Neural progenitor cell (in vitro differentiated cells): ENCODE results near the gene OR7G2. TPM values are rescaled to one million over a fixed set of nuclear protein-coding genes. Genes with fewer than 3 reads are reported as not detected.

Experiments used
- DNase-seq: peaks from one replicate; pipeline ENCODE4 v3.0.0-alpha.2; 2016; ENCODE audit warnings: low spot score
- H2AFZ ChIP-seq: fragments of 200-600 bp; sonication (generic); replicated peaks from 2 replicates; pipeline ENCODE4 v1.6.1; 2016; ENCODE audit warnings: antibody characterized with exemption
- H3F3A ChIP-seq: fragments of 200-600 bp; sonication (generic); 2 replicates; pipeline ENCODE4 v1.6.1; 2016; ENCODE audit warnings: antibody characterized with exemption, low read depth
- H3K27ac ChIP-seq: fragments of 200-600 bp; sonication (generic); 2 replicates; pipeline ENCODE4 v1.5.1; 2016; ENCODE audit warnings: mild to moderate bottlenecking
- H3K27me3 ChIP-seq: fragments of 200-600 bp; sonication (generic); 2 replicates; pipeline ENCODE4 v1.6.1; 2016; ENCODE audit warnings: mild to moderate bottlenecking, moderate library complexity
- H3K36me3 ChIP-seq: fragments of 200-600 bp; sonication (generic); 2 replicates; pipeline ENCODE4 v1.5.1; 2016
- H3K4me1 ChIP-seq: fragments of 200-600 bp; sonication (generic); 2 replicates; pipeline ENCODE4 v1.6.1; 2016; ENCODE audit warnings: mixed run types
- H3K4me2 ChIP-seq: fragments of 200-600 bp; sonication (generic); 2 replicates; pipeline ENCODE4 v1.6.1; 2016
- H3K4me3 ChIP-seq: fragments of 200-600 bp; sonication (generic); 2 replicates; pipeline ENCODE4 v1.5.1; 2016
- H3K79me2 ChIP-seq: fragments of 200-600 bp; sonication (generic); 2 replicates; pipeline ENCODE4 v1.6.1; 2016; ENCODE audit warnings: low read depth
- H3K9ac ChIP-seq: fragments of 200-600 bp; sonication (generic); 2 replicates; pipeline ENCODE4 v1.6.1; 2016
- H3K9me3 ChIP-seq: fragments of 200-600 bp; sonication (generic); 2 replicates; pipeline ENCODE4 v1.5.1; 2016; ENCODE audit warnings: low read depth
- H4K20me1 ChIP-seq: fragments of 200-600 bp; sonication (generic); 2 replicates; pipeline ENCODE4 v1.6.1; 2016; ENCODE audit warnings: low read depth
- H3K27ac Mint-ChIP-seq: 3 replicates; pipeline ENCODE4 v1.8.0; 2021; ENCODE audit warnings: mixed read lengths
- H3K27me3 Mint-ChIP-seq: 2 replicates; pipeline ENCODE4 v1.8.0; 2022; ENCODE audit warnings: low read depth, mild to moderate bottlenecking, inconsistent platforms, moderate library complexity, mixed read lengths; ENCODE audit not compliant: insufficient read depth
- H3K36me3 Mint-ChIP-seq: 3 replicates; pipeline ENCODE4 v1.8.0; 2021; ENCODE audit warnings: mixed read lengths
- H3K4me1 Mint-ChIP-seq: 3 replicates; pipeline ENCODE4 v1.8.0; 2021; ENCODE audit warnings: mixed read lengths
- H3K4me3 Mint-ChIP-seq: 3 replicates; pipeline ENCODE4 v1.8.0; 2021; ENCODE audit warnings: mild to moderate bottlenecking, moderate library complexity, mixed read lengths
- H3K9me3 Mint-ChIP-seq: 3 replicates; pipeline ENCODE4 v1.8.0; 2020; ENCODE audit warnings: mixed read lengths
- EZH2 ChIP-seq: fragments of 200-600 bp; sonication (generic); IDR thresholded peaks from 2 replicates; pipeline ENCODE4 v1.6.1; 2017; ENCODE audit warnings: antibody characterized with exemption, mild to moderate bottlenecking, moderate library complexity
- EZH2phosphoT487 ChIP-seq: fragments of 200-600 bp; sonication (generic); IDR thresholded peaks from 2 replicates; pipeline ENCODE4 v1.6.1; 2017; ENCODE audit warnings: antibody characterized with exemption
- total RNA-seq: library from RNA; depleted of rRNA; stranded (reverse); fragments of >200 nt; gene quantifications from 2 replicates; pipeline ENCODE4 v1.2.3, GENCODE V29; 2015; ENCODE audit warnings: low replicate concordance
- TF ChIP-seq, protein P1 (sequence below): fragments of 200-600 bp; sonication (generic); IDR thresholded peaks from 2 replicates; pipeline ENCODE4 v1.5.1; 2017; ENCODE audit warnings: antibody characterized with exemption, mild to moderate bottlenecking

The OR7G2 gene
- total RNA-seq, 1 donor from 2014 or later = not detected

DNA sequence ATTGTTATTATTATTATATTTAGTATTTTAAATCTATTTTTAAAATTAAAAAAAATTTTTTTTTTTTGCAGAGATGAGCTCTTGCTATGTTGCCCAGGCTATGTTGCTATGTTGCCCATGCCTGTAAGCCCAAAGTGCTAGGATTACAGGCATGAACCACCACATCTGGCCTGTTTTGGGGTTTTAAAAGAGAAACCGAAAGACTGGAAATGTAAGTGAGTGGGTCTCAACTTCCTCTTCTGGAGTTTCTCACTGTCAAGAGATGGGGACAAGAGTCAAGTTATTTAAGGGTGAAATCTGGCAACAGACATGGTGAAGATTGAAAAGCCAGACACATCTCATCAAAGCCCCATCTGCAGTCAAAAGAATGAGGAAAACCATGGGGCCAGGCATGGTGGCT lies 23.7 kb upstream of the OR7G2 start:
- no peaks in the 10 kb centered on the region for H3K79me2 ChIP-seq
- no peaks in the 10 kb centered on the region for H3F3A ChIP-seq
- H3K36me3 ChIP-seq = no peaks in the 10 kb centered on the region
- Mint-ChIP-seq H3K4me1 (no peaks in the 10 kb centered on the region), H3K36me3 (no peaks in the 10 kb centered on the region), H3K9me3 (peaks cover 26% of the 10 kb centered on the region), H3K27ac (no peak overlapping the region), H3K27me3 (peaks cover 8% of the 10 kb centered on the region), H3K4me3 (no peak overlapping the region)
- no peaks in the 10 kb centered on the region for H3K27me3 ChIP-seq
- no peaks in the 10 kb centered on the region for H3K9me3 ChIP-seq
- no peak overlapping the region for H3K9ac ChIP-seq
- DNase-seq = no peak
- H3K4me3 ChIP-seq = no peak overlapping the region
- no peak overlapping the region for H2AFZ ChIP-seq
- H3K27ac ChIP-seq = no peak overlapping the region
- no peaks in the 10 kb centered on the region for H4K20me1 ChIP-seq
- no peaks in the 10 kb centered on the region for H3K4me1 ChIP-seq
- H3K4me2 ChIP-seq = no peak overlapping the region
- TF ChIP-seq EZH2 = no peak
- TF ChIP-seq EZH2phosphoT487 = no peak
- TF ChIP-seq, protein P1, sequence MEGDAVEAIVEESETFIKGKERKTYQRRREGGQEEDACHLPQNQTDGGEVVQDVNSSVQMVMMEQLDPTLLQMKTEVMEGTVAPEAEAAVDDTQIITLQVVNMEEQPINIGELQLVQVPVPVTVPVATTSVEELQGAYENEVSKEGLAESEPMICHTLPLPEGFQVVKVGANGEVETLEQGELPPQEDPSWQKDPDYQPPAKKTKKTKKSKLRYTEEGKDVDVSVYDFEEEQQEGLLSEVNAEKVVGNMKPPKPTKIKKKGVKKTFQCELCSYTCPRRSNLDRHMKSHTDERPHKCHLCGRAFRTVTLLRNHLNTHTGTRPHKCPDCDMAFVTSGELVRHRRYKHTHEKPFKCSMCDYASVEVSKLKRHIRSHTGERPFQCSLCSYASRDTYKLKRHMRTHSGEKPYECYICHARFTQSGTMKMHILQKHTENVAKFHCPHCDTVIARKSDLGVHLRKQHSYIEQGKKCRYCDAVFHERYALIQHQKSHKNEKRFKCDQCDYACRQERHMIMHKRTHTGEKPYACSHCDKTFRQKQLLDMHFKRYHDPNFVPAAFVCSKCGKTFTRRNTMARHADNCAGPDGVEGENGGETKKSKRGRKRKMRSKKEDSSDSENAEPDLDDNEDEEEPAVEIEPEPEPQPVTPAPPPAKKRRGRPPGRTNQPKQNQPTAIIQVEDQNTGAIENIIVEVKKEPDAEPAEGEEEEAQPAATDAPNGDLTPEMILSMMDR = no peak

DNA sequence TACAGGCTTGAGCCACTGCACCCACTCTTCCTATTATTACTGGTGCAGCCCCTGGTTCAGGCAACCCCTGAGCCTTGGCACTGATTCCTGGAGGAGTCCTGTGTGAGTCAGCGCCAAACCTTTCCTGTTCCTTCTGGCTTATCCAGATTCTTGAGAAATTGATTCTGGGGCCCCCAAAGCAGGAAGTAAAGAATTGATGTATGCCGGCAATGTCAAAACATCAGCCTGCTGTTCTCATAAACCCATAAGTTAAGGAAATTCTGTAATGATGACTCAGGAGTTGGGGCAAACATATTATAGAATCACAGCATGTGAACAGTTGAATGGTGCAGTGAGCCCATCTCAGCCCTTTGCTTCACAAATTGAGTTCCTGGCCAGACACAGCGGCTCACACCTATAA lies 20.9 kb upstream of the OR7G2 start:
- peaks cover 27% of the 10 kb centered on the region for H3K9me3 Mint-ChIP-seq
- no peaks in the 10 kb centered on the region for H3K36me3 Mint-ChIP-seq
- H3K4me3 ChIP-seq = no peak overlapping the region
- no peaks in the 10 kb centered on the region for H3F3A ChIP-seq
- no peak overlapping the region for H3K27ac Mint-ChIP-seq
- H3K27ac ChIP-seq = no peak overlapping the region
- H3K9ac ChIP-seq = no peak overlapping the region
- H3K4me2 ChIP-seq = no peak overlapping the region
- no peaks in the 10 kb centered on the region for H4K20me1 ChIP-seq
- H3K4me1 ChIP-seq = no peaks in the 10 kb centered on the region
- H3K4me3 Mint-ChIP-seq = no peak overlapping the region
- TF ChIP-seq EZH2phosphoT487 (no peak), EZH2 (no peak)
- TF ChIP-seq, protein P1 = no peak
- no peak for DNase-seq
- no peaks in the 10 kb centered on the region for H3K27me3 ChIP-seq
- H3K36me3 ChIP-seq = no peaks in the 10 kb centered on the region
- no peaks in the 10 kb centered on the region for H3K4me1 Mint-ChIP-seq
- no peaks in the 10 kb centered on the region for H3K9me3 ChIP-seq
- no peak overlapping the region for H2AFZ ChIP-seq
- H3K79me2 ChIP-seq = no peaks in the 10 kb centered on the region
- H3K27me3 Mint-ChIP-seq = peaks cover 4% of the 10 kb centered on the region

DNA sequence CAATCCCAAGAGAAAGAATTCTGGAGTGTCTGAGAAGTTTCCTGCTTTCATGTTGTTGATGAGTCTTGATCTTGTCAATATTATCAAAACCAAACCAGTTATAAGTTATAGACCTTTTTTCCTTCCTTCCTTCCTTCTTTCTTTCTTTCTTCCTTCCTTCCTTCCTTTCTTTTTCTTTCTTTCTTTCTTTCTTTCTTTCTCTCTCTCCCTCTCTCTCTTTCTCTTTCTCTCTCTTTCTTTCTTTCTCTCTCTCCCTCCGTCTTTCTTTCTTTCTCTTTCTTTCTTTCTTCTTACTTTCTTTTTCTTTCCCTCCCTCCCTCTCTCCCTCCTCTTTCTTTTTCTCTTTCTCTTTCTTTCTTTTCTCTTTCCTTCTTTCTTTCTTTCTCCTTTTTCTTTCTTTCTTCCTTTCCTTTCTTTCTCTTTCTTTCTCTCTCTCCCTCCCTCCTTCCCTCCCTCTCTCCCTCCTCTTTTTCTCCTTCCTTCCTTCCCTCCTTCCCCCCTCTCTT lies 19.7 kb upstream of the OR7G2 start, which contains the start of gene OR7G3:
TSS of gene OR7G3 (minus strand) at position 51 of the 506 bp plus-strand sequence. CDS start at position 51, 0 bp downstream.
- Mint-ChIP-seq H3K4me3 (no peak within 1 kb of the TSS), H3K27ac (no peak within 1 kb of the TSS), H3K9me3 (peaks cover 26% of the 10 kb centered on the region), H3K4me1 (no peaks in the 10 kb centered on the region), H3K27me3 (peaks cover 4% of the 10 kb centered on the region), H3K36me3 (no peaks in the 10 kb centered on the region)
- H3K4me1 ChIP-seq = no peaks in the 10 kb centered on the region
- H3K79me2 ChIP-seq = no peaks in the 10 kb centered on the region
- H3K9me3 ChIP-seq = no peaks in the 10 kb centered on the region
- H3K4me2 ChIP-seq = no peak within 1 kb of the TSS
- H3K27me3 ChIP-seq = no peaks in the 10 kb centered on the region
- no peak within 1 kb of the TSS for H2AFZ ChIP-seq
- no peaks in the 10 kb centered on the region for H3K36me3 ChIP-seq
- TF ChIP-seq, protein P1 = no peak
- H3K9ac ChIP-seq = no peak within 1 kb of the TSS
- no peaks in the 10 kb centered on the region for H3F3A ChIP-seq
- no peak for DNase-seq
- no peak within 1 kb of the TSS for H3K27ac ChIP-seq
- H3K4me3 ChIP-seq = no peak within 1 kb of the TSS
- H4K20me1 ChIP-seq = no peaks in the 10 kb centered on the region
